Endothelial cell of umbilical vein (primary cell): ENCODE measurements around the gene SMIM36. TPM values are rescaled to one million over a fixed set of nuclear protein-coding genes. Genes with fewer than 3 reads are reported as not detected.

ENCODE experiments used
- BruUV-seq: library from RNA; stranded (reverse); fragments of 400-500 nt; replicated peaks from 2 replicates; lab custom pipeline; 2021; lab: Mats Ljungman, UMichigan
- CTCF ChIA-PET: fragments of 300-600, 350-600 bp; sonication (Branson Sonifier 250); formaldehyde crosslinking; loops from one replicate; lab custom pipeline; 2021; ENCODE audit warnings: antibody characterized with exemption, inconsistent platforms; lab: Charles Lee
- POLR2A ChIA-PET: fragments of 300-600, 350-600 bp; sonication (Branson Sonifier 250); formaldehyde crosslinking; loops from one replicate; lab custom pipeline; 2021; ENCODE audit warnings: antibody characterized with exemption, inconsistent platforms; lab: Charles Lee
- DNase-seq: peaks from one replicate; pipeline ENCODE4 v3.0.0-alpha.2; 2011; ENCODE audit warnings: low read depth, low spot score
- FAIRE-seq: peaks from 2 replicates; lab custom pipeline; 2011; peaks lifted over from hg19 to GRCh38; lab: Jason Lieb, UNC
- H2AFZ ChIP-seq: 2 replicates; pipeline ENCODE4 v1.6.0; 2012; ENCODE audit warnings: low read depth, low read length, control low read depth, inconsistent platforms
- H3K27ac ChIP-seq: 2 replicates; pipeline ENCODE4 v1.5.1; 2011; ENCODE audit warnings: low read depth, mild to moderate bottlenecking, control low read depth, low read length, moderate library complexity; ENCODE audit not compliant: insufficient read depth
- H3K27me3 ChIP-seq, 2 experiments: 2 replicates each; pipeline versions ENCODE4 v1.6.0 to v1.6.1; 2011; ENCODE audit warnings: low read length in 2 of 2, mixed read lengths in 1 of 2; ENCODE audit not compliant: control insufficient read depth in 2 of 2, insufficient read depth in 2 of 2
- H3K36me3 ChIP-seq, 2 experiments: 2 replicates in 1 of 2; 3 replicates in 1 of 2; pipeline ENCODE4 v1.5.1; 2011; ENCODE audit warnings: low read length in 2 of 2, mild to moderate bottlenecking in 1 of 2, moderate library complexity in 1 of 2; ENCODE audit not compliant: control insufficient read depth in 2 of 2, insufficient read depth in 2 of 2; ENCODE audit errors: extremely low read depth in 1 of 2
- H3K4me1 ChIP-seq: 3 replicates; pipeline ENCODE4 v1.5.1; 2011; ENCODE audit warnings: mild to moderate bottlenecking, low read length; ENCODE audit not compliant: control insufficient read depth, insufficient read depth; ENCODE audit errors: extremely low read depth
- H3K4me2 ChIP-seq: 2 replicates; pipeline ENCODE4 v1.6.1; 2011; ENCODE audit warnings: low read length, control low read depth, mixed read lengths; ENCODE audit not compliant: insufficient read depth
- H3K4me3 ChIP-seq, 3 experiments: fragments of 200-600 bp in 1 of 3; sonication (generic), shearing (Covaris generic) in 1 of 3; replicated peaks in 1 of 3; 2 replicates each; pipeline ENCODE4 v1.5.1; 2011 to 2016; ENCODE audit warnings: control low read depth in 3 of 3, low read length in 3 of 3, mild to moderate bottlenecking in 2 of 3, inconsistent platforms in 1 of 3, low read depth in 1 of 3, moderate library complexity in 1 of 3; ENCODE audit not compliant: insufficient read depth in 1 of 3
- H3K79me2 ChIP-seq: 2 replicates; pipeline ENCODE4 v1.6.0; 2012; ENCODE audit warnings: low read length, inconsistent platforms; ENCODE audit not compliant: control insufficient read depth, insufficient read depth
- H3K9ac ChIP-seq: replicated peaks from 2 replicates; pipeline ENCODE3; 2011; ENCODE audit warnings: low read length, control low read depth; ENCODE audit not compliant: insufficient read depth; ENCODE audit errors: extremely low read depth
- H3K9me1 ChIP-seq: replicated peaks from 3 replicates; pipeline ENCODE4 v1.6.0; 2011; ENCODE audit warnings: mild to moderate bottlenecking, low read length; ENCODE audit not compliant: control insufficient read depth, insufficient read depth; ENCODE audit errors: extremely low read depth
- H3K9me3 ChIP-seq: replicated peaks from 2 replicates; pipeline ENCODE4 v1.5.1; 2012; ENCODE audit warnings: low read length, inconsistent platforms; ENCODE audit not compliant: control insufficient read depth, insufficient read depth
- H4K20me1 ChIP-seq: replicated peaks from 2 replicates; pipeline ENCODE3; 2011; ENCODE audit warnings: mild to moderate bottlenecking, low read length; ENCODE audit not compliant: control insufficient read depth, insufficient read depth; ENCODE audit errors: extremely low read depth
- EZH2 ChIP-seq: IDR thresholded peaks from 2 replicates; pipeline ENCODE4 v1.6.1; 2012; ENCODE audit warnings: borderline replicate concordance, low read depth, mild to moderate bottlenecking, moderate library complexity, low read length, inconsistent platforms; ENCODE audit not compliant: severe bottlenecking
- FOS ChIP-seq: IDR thresholded peaks from 2 replicates; pipeline ENCODE4 v1.6.1; 2011; ENCODE audit warnings: mild to moderate bottlenecking, low read length, moderate library complexity, borderline replicate concordance; ENCODE audit not compliant: insufficient read depth
- GATA2 ChIP-seq: IDR thresholded peaks from 2 replicates; pipeline ENCODE4 v1.7.0; 2011; ENCODE audit warnings: low read depth, mild to moderate bottlenecking, moderate library complexity, mixed read lengths, low read length; ENCODE audit not compliant: insufficient read length, insufficient read depth
- JUN ChIP-seq: IDR thresholded peaks from 2 replicates; pipeline ENCODE4 v1.6.1; 2011; ENCODE audit warnings: borderline replicate concordance, low read depth; ENCODE audit not compliant: insufficient read length, insufficient read depth
- POLR2A ChIP-seq: IDR thresholded peaks from 2 replicates; pipeline ENCODE4 v1.6.1; 2012; ENCODE audit warnings: low read depth, mild to moderate bottlenecking, control low read depth, low read length
- POLR2AphosphoS5 ChIP-seq: IDR thresholded peaks from 2 replicates; pipeline ENCODE4 v1.6.1; 2012; ENCODE audit warnings: low read depth, mild to moderate bottlenecking, control low read depth, low read length, moderate library complexity; ENCODE audit not compliant: insufficient read depth
- dilution Hi-C: fragments of 300-500 bp; cut with MboI; formaldehyde crosslinking; loops from one replicate; pipeline ENCODE4 v1.15.0; 2019; ENCODE audit warnings: low sequenced_read_pairs; ENCODE audit not compliant: extremely low pct_ligation_motif_present
- intact Hi-C: fragments of 100-400 bp; cut with micrococcal nuclease; formaldehyde crosslinking; loops from one replicate; pipeline ENCODE4 v1.10.0; 2022
- polyA plus RNA-seq, 4 experiments: library from polyadenylated mRNA; depleted of rRNA in 3 of 4; stranded (reverse) in 3 of 4; unstranded in 1 of 4; fragments of >200 nt; gene quantifications; 2 replicates each; pipeline versions ENCODE4 v1.2.1 to v1.2.3, GENCODE V29; 2011 to 2012; ENCODE audit warnings: missing spikeins in 1 of 4
- total RNA-seq: library from RNA; stranded (reverse); gene quantifications from 2 replicates; pipeline ENCODE4 v1.2.3, GENCODE V29; 2021
- TF ChIP-seq, protein P1 (sequence below): IDR thresholded peaks from 2 replicates; pipeline ENCODE4 v1.6.1; 2011; ENCODE audit not compliant: insufficient read depth, insufficient read length
- TF ChIP-seq, protein P2 (sequence below), 2 donors: IDR thresholded peaks; 1 replicate in 1 of 2; 2 replicates in 1 of 2; pipeline ENCODE4 v1.5.1; 2011; ENCODE audit warnings: low read length in 2 of 2, mild to moderate bottlenecking in 2 of 2, moderate library complexity in 2 of 2, control low read depth in 1 of 2, inconsistent platforms in 1 of 2, low read depth in 1 of 2; ENCODE audit not compliant: insufficient read depth in 1 of 2; ENCODE audit errors: extremely low read depth in 1 of 2

SMIM36 gene
- total and polyA plus RNA-seq, 2 donors (not counting 3 experiments of a cell fraction or from before 2014, with no cell fraction given): not detected

DNA sequence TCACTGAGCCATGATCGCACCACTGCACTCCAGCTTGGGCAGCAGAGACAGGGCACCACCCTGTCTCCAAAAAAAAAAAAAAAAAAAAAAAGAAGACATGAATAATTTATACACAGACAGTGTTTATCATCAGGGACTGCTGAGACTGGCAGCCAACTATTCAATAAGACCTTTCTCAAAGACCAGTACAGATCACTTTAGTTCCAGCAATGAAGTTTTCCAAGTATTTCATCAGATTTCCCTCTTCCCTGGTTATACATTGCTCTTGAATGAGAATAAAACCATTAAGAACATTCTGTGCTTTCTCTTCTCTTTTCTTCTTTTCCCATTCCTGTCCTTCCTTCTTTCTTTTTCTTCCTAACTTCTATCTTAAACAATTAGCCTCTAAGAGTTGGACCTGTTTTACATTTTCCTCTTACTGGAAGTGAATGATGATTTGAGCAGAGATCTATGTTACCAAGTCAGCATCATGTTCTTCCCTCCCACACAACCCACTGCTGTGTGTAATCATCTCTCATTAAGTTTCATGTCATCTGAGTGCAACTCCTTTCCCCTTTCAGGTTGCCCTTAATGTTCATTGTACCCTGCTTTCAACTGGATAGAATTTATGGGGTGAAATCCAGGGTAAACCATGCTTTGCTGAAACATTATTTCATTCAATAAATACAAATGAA, 35.9 kb upstream of the SMIM36 start:
- no peak for DNase-seq
- H3K4me2 ChIP-seq: no peak overlapping the region
- ChIA-PET POLR2A (no interaction called here), CTCF (interaction anchor here (1.0 to 1.6 kb wide), 6 partner anchors 19 to 171 kb away, joined by 3 to 15 read pairs (median 4); no protein-coding TSS in a partner anchor)
- no peak overlapping the region for H3K4me3 ChIP-seq
- H3K27me3 ChIP-seq: no peaks in the 10 kb centered on the region
- no peak overlapping the region for H2AFZ ChIP-seq
- H3K27ac ChIP-seq: no peak overlapping the region
- intact Hi-C loops: no loop called here
- no TSS peak for BruUV-seq
- no peaks in the 10 kb centered on the region for H4K20me1 ChIP-seq
- no peaks in the 10 kb centered on the region for H3K36me3 ChIP-seq
- H3K4me1 ChIP-seq: peaks cover 3% of the 10 kb centered on the region
- H3K9ac ChIP-seq: no peak overlapping the region
- H3K9me1 ChIP-seq: no peaks in the 10 kb centered on the region
- H3K9me3 ChIP-seq: no peaks in the 10 kb centered on the region
- no peak for TF ChIP-seq POLR2AphosphoS5
- TF ChIP-seq, protein P1, sequence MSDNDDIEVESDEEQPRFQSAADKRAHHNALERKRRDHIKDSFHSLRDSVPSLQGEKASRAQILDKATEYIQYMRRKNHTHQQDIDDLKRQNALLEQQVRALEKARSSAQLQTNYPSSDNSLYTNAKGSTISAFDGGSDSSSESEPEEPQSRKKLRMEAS: no peak
- TF ChIP-seq, protein P2, sequence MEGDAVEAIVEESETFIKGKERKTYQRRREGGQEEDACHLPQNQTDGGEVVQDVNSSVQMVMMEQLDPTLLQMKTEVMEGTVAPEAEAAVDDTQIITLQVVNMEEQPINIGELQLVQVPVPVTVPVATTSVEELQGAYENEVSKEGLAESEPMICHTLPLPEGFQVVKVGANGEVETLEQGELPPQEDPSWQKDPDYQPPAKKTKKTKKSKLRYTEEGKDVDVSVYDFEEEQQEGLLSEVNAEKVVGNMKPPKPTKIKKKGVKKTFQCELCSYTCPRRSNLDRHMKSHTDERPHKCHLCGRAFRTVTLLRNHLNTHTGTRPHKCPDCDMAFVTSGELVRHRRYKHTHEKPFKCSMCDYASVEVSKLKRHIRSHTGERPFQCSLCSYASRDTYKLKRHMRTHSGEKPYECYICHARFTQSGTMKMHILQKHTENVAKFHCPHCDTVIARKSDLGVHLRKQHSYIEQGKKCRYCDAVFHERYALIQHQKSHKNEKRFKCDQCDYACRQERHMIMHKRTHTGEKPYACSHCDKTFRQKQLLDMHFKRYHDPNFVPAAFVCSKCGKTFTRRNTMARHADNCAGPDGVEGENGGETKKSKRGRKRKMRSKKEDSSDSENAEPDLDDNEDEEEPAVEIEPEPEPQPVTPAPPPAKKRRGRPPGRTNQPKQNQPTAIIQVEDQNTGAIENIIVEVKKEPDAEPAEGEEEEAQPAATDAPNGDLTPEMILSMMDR (IDR thresholded peaks at IDR 0.05; ENCODE audit: extremely low read depth in 1 of 2, insufficient read depth in 1 of 2, low read depth in 1 of 2, low read length in 2 of 2): no peak
- no peak for TF ChIP-seq POLR2A
- TF ChIP-seq EZH2: no peak
- no peak for TF ChIP-seq FOS
- no peak for TF ChIP-seq GATA2
- TF ChIP-seq JUN: no peak
- dilution Hi-C loops: no loop called here
- no peaks in the 10 kb centered on the region for H3K79me2 ChIP-seq
- FAIRE-seq: no peak
